ENCODE measurements around the gene KCNF1.

GRCh38 chr2:10897956-10898355 is 13.8 kb upstream of the KCNF1 start:
- TF ChIP-seq CTCF (IDR thresholded peaks at IDR 0.05), result no peak
- TF ChIP-seq POLR2AphosphoS5 (IDR thresholded peaks at IDR 0.05), result no peak
- no peak for TF ChIP-seq EP300 (IDR thresholded peaks at IDR 0.05)
